ENCODE measurements around the gene OXSR1. TPM values are rescaled to one million over a fixed set of nuclear protein-coding genes. Genes with fewer than 3 reads are reported as not detected.

OXSR1 gene
- total RNA-seq, 2 donors from 2014 or later: 21.2 to 32.7 TPM

GRCh38 chr3:38146504-38146903 lies 18.8 kb upstream of the OXSR1 start:
- no peak for DNase-seq (ENCODE audit: low spot score)
- Histone ChIP-seq H3K27ac (no peak overlapping the region), H3K36me3 (no peaks in the 10 kb centered on the region), H3K4me3 (no peak overlapping the region), H3K27me3 (replicated peaks; ENCODE audit: insufficient read depth) (no peaks in the 10 kb centered on the region), H3K4me1 (replicated peaks) (no peaks in the 10 kb centered on the region), H3K9me3 (no peaks in the 10 kb centered on the region)
- TF ChIP-seq POLR2AphosphoS5 (IDR thresholded peaks at IDR 0.05): no peak
- TF ChIP-seq CTCF (IDR thresholded peaks at IDR 0.05): no peak
- intact Hi-C loops (cut with DNase I): no loop called here
- WGBS: 90% methylated on average over 2 of the region's 2 CpGs

- H3K27ac ChIP-seq: no peak overlapping the region
- intact Hi-C loops (cut with DNase I): no loop called here
- no peak for TF ChIP-seq POLR2A (IDR thresholded peaks at IDR 0.05)
- no peak for TF ChIP-seq CTCF (IDR thresholded peaks at IDR 0.05)
- no peak for TF ChIP-seq POLR2AphosphoS5 (IDR thresholded peaks at IDR 0.05)
- no peaks in the 10 kb centered on the region for H3K36me3 ChIP-seq
- H3K9me3 ChIP-seq: no peaks in the 10 kb centered on the region
- DNase-seq (ENCODE audit: low spot score): no peak
- 93% methylated on average over 3 of the region's 3 CpGs for WGBS
- H3K4me3 ChIP-seq: no peak overlapping the region
- H3K4me1 ChIP-seq (replicated peaks): no peaks in the 10 kb centered on the region
- no peaks in the 10 kb centered on the region for H3K27me3 ChIP-seq (replicated peaks; ENCODE audit: insufficient read depth)
Measured at GRCh38 chr3:38147421-38147820, 17.9 kb upstream of the OXSR1 start.

GRCh38 chr3:38148311-38148882 lies 16.9 kb upstream of the OXSR1 start:
- Histone ChIP-seq H3K9me3 (no peaks in the 10 kb centered on the region), H3K27me3 (replicated peaks; ENCODE audit: insufficient read depth) (no peaks in the 10 kb centered on the region), H3K27ac (no peak overlapping the region), H3K36me3 (no peaks in the 10 kb centered on the region), H3K4me1 (replicated peaks) (no peaks in the 10 kb centered on the region), H3K4me3 (no peak overlapping the region)
- WGBS: 78% methylated on average over 5 of the region's 5 CpGs
- intact Hi-C loops (cut with DNase I): no loop called here
- DNase-seq (ENCODE audit: low spot score): no peak
- no peak for TF ChIP-seq CTCF (IDR thresholded peaks at IDR 0.05)

- Histone ChIP-seq H3K36me3 (no peaks in the 10 kb centered on the region), H3K4me1 (replicated peaks) (no peaks in the 10 kb centered on the region), H3K27ac (no peak overlapping the region), H3K9me3 (no peaks in the 10 kb centered on the region), H3K4me3 (no peak overlapping the region), H3K27me3 (replicated peaks; ENCODE audit: insufficient read depth) (no peaks in the 10 kb centered on the region)
- DNase-seq (ENCODE audit: low spot score): no peak
- intact Hi-C loops (cut with DNase I): no loop called here
- WGBS: 45% methylated on average over 3 of the region's 3 CpGs
- TF ChIP-seq CTCF (IDR thresholded peaks at IDR 0.05) (no peak), POLR2AphosphoS5 (IDR thresholded peaks at IDR 0.05) (no peak), POLR2A (IDR thresholded peaks at IDR 0.05) (no peak)
Measured at GRCh38 chr3:38149708-38150107, 15.6 kb upstream of the OXSR1 start.

- H3K36me3 ChIP-seq: no peaks in the 10 kb centered on the region
- DNase-seq (ENCODE audit: low spot score): no peak
- intact Hi-C loops (cut with DNase I): no loop called here
Measured at GRCh38 chr3:38150780-38151528, 14.4 kb upstream of the OXSR1 start.

More at GRCh38 chr3:38150780-38151528, 14.4 kb upstream of the OXSR1 start:
- no peak for TF ChIP-seq POLR2AphosphoS5 (IDR thresholded peaks at IDR 0.05)
- no peak for TF ChIP-seq CTCF (IDR thresholded peaks at IDR 0.05)
- TF ChIP-seq POLR2A (IDR thresholded peaks at IDR 0.05): no peak
- WGBS: 72% methylated on average over 3 of the region's 3 CpGs
- Histone ChIP-seq H3K4me3 (no peak overlapping the region), H3K9me3 (no peaks in the 10 kb centered on the region), H3K27me3 (replicated peaks; ENCODE audit: insufficient read depth) (no peaks in the 10 kb centered on the region), H3K27ac (no peak overlapping the region), H3K4me1 (replicated peaks) (no peaks in the 10 kb centered on the region)
